Measurements from ENCODE around the gene RNF114. TPM values are rescaled to one million over a fixed set of nuclear protein-coding genes. Genes with fewer than 3 reads are reported as not detected.

Gene RNF114
- total RNA-seq, 8 experiments from 2014 or later, result 27.8 to 125 (median 46.0) TPM

Other genes with a start within 250 kb of the RNF114 start
- 10 to 100 TPM; 18.6 to 69.8 (median 37.5) TPM for gene B4GALT5, start 222.5 kb upstream of the RNF114 start, total RNA-seq
- gene SLC9A8, start 123.6 kb upstream of the RNF114 start, total RNA-seq, result 10 to 100 TPM in 3 of 8 experiments, 1 to 10 TPM in 5; 3.7 to 15.5 (median 7.1) TPM
- gene SPATA2, start 20.9 kb upstream of the RNF114 start, total RNA-seq, result 1 to 10 TPM; 2.2 to 6.8 (median 4.6) TPM
- gene SNAI1, start 46.6 kb downstream of the RNF114 start, total RNA-seq, result 1 to 10 TPM in 6 of 8 experiments, under 1 TPM in 2; 0.66 to 5.2 (median 1.9) TPM
- 100 to 1,000 TPM in 2 of 8 experiments, 10 to 100 TPM in 6; 55.7 to 158 (median 87.4) TPM for gene UBE2V1, start 176.8 kb downstream of the RNF114 start, total RNA-seq
- 10 to 100 TPM in 6 of 8 experiments, 1 to 10 TPM in 2; 6.9 to 43.7 (median 19.8) TPM for gene PEDS1, start 217.3 kb downstream of the RNF114 start, total RNA-seq